GM19438 (cell line): ENCODE measurements around the gene NOXO1.
"Not testable (repeated sequence)": the region's sequence is repeated elsewhere in the genome, so short reads cannot be mapped to it uniquely, and the experiment has no call there.

Experiments
- ATAC-seq: cut with Tn5 transposase; IDR thresholded peaks from one replicate; pipeline ENCODE4 v1.9.1; 2021; ENCODE audit warnings: low read depth; ENCODE audit not compliant: unreplicated experiment

The NOXO1 gene

DNA sequence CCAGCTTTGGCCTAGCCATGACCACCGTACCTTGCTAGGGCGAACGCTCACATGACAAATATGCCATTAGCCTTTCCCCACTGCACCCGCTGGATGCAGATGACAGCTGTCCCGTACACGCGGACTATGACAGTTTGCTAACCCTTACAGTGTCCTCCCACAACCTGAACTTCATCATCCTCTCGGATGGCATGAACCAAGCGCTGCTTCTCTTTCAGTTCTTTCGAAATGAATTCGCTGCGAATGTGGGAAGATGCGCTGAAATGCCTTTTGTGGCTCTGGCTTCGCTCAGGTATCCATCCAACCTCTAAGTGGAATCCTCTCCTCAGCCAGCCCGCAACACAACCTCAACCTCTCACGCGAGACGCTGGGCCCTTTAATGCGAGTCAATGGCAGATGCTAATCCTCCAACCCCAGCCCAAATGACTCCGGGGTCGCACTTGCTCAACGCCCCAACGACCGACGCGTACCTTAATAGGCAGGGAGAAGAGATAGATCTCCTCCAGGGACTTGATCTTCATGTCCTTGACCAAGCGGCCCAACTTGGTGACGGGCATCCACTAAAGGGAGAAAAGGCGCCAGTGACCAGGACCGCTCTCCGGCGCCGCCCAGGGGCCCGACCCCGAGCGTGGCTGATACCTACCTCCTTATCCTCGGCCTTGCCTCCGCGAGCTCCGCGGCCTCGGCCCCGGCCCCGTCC, 17.3 kb downstream of the NOXO1 start:
- ATAC-seq = no peak

DNA sequence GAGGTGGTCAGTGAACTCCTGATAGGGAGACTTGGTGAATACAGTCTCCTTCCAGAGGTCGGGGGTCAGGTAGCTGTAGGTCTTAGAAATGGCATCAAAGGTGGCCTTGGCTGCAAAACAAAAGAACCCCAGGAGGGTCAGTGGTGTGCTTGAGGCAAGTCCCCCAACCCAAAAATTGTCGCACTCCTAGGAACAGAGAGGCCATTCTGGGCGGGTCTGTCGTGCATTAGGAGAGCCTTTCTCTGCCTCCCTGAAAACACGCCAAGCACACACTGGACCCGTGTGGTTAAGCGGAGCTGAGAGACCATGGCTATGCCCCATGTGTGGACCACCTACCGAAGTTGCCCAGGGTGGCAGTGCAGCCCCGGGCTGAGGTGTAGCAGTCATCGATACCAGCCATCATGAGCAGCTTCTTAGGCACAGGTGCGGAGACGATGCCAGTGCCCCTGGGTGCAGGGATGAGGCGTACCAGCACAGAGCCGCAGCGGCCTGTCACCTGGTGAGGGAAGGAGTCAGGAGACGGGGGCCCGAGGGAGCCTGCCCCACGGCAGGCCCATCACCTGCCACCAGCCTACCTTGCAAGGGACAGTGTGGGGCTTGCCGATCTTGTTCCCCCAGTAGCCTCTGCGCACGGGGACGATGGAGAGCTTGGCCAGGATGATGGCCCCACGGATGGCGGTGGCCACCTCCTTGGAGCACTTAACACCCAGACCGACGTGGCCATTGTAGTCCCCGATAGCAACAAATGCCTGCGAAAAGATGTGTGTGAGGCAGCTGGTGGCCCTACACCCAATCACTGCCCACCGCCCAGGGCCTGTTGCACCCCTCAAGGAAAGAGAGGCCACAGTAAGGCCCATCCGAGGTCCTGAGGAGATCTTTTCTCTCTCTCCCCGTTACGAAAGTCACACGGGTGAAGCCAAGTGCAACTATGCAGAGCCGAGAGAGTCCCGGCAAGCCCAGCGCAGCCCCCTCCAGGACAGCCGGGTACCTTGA, 18.8 kb downstream of the NOXO1 start:
- not testable (repeated sequence) for ATAC-seq

DNA sequence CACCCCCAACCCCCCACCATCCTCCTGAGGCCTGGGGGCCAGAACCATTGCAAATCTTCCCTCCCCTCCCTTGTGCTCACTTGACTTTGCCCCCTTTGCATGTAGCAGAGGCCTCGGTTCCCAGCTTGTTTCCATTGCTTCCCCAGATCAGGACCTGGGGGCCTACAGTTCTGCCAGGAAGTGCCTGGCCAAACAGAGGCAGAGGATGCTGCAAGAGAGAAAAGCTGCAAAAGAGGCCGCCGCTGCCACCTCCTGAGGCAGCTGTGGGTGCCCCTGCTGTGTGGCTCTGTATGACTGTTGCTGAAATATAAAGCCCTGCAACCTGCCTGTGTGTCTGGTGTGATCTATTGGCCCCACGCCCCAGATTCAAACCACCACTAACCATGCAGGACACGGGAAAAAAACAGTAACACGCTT, 19.6 kb downstream of the NOXO1 start:
- no peak for ATAC-seq

DNA sequence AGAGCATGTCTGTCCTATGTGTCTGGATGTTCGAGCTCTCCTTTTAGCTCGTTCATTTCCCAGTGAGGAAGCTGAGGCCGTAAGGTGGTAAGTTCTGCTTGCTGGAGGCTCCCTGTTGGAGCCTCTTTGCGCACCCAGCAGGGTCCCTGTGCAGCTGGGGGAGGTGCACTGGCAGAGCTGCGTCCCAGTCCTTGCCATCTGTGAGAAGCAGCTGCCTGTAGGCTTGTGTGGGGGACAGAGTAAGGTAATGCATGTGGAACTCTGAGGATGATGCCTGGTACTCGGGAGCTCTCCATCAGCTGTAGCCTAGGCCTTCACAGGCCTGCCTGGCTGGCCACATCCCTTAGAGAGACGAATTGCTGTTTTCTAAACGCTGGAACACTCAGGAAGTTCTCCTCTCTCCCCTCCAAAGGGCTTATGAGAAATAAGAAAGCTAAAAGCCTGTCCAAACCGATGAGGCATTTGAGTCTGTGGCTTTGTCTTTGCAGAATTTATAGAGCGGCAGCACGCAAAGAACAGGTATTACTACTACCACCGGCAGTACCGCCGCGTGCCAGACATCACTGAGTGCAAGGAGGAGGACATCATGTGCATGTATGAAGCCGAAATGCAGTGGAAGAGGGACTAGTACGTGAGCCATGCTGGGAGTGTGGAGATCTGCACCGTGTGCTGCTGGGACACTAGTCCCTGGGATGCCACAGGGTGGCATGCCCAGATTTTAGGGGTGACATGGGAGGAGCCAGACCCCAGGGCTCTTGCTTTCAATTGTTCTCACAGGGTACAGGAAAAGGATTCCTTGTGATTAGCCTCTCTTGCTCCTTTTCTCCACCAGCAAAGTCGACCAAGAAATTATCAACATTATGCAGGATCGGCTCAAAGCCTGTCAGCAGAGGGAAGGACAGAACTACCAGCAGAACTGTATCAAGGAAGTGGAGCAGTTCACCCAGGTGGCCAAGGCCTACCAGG, 20.3 kb downstream of the NOXO1 start:
- no peak for ATAC-seq

DNA sequence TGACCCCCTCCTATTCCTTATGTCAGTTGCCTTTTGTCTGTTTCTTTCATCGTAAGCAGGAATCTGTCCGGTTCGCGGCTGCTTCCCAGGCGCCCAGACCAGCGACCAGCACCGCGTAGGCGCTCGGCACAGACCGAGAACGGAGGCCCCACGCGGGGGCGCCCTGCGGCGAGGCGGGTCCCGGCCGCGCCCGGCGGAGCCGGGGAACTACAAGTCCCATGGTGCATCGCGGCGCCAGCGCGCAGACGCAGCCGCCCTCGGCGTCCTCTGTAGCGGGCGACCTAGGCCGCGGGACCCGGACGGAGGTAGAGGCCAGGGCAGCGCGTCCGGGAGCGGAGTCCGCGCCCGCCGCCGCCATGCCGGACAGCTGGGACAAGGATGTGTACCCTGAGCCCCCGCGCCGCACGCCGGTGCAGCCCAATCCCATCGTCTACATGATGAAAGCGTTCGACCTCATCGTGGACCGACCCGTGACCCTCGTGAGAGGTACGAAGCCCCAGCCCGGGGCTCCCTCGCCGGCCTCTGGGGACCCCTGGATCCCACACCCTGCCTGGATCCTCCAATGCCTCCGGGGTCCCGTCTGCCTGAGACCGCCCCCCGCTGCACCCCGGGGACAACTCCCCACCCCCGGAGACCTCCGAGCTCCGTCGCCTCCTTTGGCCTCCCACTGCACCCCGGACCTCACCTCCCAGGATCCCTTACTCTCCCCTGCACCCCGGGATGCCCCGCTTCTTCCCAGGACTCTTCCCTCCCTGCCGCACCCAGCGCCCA, 21.8 kb downstream of the NOXO1 start, which contains the start of gene NDUFB10:
Gene NDUFB10, plus strand, starts transcription at position 270 of the 771 bp plus-strand sequence. Its CDS starts 87 bp downstream, at position 357.
- ATAC-seq = peak; percentile 66

DNA sequence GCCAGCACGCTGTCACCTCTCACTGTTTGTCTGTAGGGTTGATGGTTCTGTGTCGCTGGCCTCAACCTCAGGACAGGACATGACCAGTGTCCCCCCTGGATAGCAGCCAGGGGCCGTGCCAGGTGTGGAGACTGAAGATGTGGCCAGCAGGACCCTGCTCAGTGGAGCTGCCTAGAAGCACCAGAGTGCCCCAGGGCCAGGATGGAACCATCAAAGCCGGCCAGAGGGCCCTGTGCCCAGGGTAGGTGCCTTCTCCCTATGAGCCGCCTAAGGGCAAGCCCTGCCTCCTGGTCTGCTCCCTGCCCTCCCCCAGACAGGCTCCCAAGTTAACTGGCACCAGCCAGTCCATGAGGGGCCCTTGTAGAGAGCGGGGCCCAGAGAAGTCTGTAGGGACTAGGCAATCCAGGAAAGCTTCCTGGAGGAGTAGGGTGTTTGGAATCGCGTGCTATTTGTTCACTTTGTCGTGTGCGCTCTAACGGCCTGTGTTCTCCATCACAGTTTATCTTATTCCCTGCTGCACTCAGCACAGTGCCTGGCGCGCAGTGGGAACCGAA, 22.5 kb downstream of the NOXO1 start:
- no peak for ATAC-seq

DNA sequence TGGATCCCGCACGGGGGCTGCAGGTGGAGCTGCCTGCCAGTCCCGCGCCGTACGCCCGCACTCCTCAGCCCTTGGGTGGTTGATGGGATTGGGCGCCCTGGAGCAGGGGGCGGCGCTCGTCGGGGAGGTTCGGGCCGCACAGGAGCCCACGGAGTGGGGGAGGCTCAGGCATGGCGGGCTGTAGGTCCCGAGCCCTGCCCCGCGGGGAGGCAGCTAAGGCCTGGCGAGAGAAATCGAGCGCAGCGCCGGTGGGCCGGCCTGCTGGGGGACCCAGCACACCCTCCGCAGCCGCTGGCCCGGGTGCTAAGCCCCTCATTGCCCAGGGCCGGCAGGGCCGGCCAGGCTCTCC, 23.2 kb downstream of the NOXO1 start:
- ATAC-seq = not testable (repeated sequence)

DNA sequence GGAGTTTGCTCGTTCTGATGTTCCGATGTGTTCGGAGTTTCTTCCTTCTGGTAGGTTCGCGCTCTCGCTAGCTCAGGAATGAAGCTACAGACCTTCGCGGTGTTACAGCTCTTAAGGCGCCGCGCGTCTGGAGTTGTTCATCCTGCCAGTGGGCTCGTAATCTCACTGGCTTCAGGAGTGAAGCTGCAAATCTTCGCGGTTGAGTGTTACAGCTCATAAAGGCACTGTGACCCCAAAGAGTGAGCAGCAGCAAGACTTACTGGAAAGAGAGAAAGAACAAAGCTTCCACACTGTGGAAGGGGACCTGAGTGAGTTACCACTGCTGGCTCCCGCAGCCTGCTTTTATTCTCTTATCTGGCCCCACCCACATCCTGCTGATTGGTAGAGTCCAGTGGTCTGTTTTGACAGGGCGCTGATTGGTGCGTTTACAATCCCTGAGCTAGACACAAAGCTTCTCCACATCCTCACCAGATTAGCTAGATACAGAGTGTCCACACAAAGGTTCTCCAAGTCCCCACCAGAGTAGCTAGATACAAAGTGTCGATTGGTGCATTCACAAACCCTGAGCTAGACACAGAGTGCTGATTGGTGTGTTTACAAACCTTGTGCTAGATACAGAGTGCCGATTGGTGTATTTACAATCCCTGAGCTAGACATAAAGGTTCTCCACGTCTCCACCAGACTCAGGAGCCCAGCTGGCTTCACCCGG, 23.7 kb downstream of the NOXO1 start:
- ATAC-seq = not testable (repeated sequence)

DNA sequence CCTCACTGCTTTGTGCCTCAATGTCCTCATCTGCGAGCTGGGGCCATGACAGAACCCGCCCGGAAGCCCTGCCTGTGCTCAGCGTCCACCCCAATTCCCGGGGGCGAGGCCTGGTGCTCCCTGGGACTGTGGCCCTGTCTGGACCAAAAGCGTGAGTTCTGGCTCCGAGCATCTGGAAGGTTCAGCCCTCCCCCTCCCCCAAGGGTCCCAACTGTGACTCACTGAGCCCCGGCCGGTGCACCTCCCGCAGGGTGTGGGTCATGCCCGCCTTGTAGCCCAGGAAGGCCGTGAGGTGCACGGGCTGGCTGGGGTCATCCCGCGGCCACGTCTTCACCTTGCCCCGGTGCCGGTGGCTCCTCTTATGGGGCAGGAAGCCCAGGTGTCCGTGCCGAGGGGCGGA, 27.5 kb downstream of the NOXO1 start:
- ATAC-seq = no peak

DNA sequence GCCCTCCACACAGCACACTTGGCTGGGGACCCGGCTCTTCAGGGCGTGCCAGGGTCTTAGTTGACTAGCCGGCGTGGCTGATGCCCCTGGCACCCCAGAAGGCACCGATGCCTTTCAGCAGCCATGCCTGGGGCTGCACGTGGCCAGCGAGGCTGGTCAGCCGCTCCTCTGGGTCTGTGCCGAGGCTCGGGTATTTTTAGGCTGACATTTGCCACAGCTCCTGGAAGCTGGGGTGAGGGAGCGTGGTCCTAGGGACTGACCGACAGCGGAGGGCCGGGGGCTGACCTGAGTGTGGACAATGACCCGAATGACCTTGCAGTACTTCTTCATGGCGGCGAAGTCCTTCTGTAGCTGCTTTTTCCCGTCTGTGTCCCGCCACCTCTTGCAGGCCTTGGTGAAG, 30.7 kb downstream of the NOXO1 start:
- ATAC-seq = no peak

DNA sequence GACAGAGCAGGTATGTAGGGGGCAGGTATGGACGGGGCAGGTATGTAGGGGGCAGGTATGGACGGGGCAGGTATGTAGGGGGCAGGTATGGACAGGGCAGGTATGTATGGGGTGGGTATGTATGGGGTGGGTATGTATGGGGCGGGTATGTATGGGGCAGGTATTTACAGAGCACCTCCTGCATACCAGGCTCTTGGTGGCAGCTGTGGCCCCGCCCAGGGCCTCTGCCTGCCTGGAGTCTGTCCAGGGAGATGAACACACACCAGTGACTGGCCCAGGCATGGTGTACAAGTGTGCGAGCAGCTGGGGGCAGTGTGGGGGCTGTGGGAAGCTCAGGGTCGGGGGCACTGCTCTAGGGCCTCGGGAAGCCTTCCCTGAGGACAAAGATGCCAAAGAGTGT, 31.2 kb downstream of the NOXO1 start:
- no peak for ATAC-seq

DNA sequence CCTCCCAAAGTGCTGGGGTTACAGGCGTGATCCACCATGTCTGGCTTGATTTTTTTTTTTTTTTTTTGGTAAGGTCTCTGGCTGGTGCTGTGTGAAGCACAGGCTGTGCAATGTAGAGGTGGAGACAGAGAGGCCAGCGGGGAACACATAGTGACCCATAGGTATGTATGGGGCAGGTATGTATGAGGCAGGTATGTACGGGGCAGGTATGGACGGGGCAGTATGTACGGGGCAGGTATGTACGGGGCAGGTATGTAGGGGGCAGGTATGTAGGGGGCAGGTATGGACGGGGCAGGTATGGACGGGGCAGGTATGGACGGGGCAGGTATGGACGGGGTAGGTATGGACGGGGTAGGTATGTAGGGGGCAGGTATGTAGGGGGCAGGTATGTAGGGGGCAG, 31.8 kb downstream of the NOXO1 start:
- ATAC-seq = no peak

DNA sequence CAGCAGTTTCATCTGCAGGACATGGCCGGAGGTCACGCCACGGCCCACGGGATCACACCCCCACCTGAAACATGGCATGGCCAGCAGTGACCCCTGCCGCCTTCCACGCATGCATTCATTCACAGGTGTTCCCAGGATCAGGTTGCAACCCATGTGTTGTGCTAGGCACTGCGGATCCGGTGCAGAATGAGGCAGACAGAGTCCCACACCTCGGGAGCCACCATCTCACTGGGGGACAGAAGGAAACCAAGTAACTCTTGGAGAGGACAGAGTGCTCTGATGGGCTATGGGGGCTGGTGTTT, 33.9 kb downstream of the NOXO1 start:
- no peak for ATAC-seq

DNA sequence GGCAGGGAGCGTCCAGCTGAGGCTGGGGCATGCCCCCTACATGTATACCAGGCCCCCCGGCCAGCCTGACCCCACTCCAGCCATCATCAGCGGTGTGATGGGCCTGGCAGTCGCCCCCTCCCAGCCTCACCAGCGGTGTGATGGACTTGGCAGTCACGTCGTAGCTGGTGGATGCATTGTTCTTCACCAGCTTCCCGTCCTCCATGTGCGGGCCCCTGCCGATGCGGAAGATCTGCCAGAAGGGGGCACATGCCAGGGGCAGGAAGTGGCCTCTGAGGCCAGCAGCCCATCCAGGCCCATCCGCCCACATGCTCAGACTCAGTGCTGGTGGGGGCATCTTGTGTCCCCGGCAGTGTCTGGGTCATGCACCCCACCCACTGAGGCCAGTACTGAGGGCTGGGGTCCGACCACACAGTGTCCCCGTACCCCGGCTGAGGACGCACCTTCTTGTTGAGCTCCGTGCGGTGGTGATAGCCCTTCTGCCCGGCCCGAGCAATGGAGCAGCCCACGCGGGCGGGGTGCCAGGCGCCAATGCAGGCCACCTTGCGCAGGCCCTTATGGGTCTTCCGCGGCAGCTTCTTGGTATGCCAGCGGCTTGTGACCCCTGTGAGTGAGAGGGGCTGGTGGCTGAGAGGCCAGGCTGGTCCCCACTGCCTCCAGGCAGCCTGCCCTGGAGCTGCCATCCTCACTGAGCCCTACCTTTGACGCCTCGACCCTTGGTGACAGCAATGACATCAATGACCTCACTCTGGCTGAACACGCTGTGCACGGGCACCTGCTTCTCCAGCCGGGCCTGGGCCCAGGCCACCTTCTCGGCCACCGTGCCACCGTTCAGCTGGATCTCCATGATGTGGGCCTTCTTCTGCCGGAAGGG, 34.5 kb downstream of the NOXO1 start:
- no peak for ATAC-seq

DNA sequence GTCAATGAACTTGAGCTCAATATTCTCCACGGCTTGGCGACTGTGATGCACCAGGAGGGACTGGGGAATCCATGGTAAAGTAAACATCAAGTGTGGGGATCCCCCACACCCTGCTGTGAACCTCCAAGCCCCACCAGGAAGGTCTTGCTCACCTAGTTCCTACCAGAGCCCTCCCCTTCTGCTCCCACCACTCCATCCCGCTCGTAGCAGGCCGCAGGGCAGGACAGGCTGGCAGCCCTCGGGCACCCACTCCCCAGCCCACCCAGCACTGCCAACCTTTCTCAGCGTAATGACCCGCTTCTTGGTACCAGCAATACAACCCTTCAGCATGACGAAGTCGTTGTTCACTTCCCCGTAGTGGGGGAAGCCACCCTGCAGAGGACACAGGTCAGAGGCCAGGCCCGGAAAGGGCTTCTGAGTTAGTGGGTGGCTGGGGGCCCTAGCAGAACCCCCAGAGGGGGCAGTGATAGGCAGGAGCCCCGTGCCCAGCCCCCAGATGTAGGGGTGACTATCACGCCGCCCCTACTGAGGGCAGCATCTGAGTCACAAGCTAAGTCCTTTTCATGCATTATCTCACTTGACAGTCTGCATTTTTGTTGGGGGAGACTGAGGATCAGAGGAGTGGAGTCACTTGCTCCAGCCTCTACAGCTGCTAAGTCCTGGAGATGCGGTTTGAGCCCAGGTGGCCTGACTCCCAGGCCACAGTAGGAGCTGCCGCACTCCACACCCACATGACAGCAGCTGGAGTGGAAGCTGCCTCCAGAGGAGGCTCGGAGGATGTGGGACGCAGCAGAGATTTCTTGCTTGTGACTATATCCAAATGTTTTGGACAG, 35.5 kb downstream of the NOXO1 start:
- no peak for ATAC-seq

DNA sequence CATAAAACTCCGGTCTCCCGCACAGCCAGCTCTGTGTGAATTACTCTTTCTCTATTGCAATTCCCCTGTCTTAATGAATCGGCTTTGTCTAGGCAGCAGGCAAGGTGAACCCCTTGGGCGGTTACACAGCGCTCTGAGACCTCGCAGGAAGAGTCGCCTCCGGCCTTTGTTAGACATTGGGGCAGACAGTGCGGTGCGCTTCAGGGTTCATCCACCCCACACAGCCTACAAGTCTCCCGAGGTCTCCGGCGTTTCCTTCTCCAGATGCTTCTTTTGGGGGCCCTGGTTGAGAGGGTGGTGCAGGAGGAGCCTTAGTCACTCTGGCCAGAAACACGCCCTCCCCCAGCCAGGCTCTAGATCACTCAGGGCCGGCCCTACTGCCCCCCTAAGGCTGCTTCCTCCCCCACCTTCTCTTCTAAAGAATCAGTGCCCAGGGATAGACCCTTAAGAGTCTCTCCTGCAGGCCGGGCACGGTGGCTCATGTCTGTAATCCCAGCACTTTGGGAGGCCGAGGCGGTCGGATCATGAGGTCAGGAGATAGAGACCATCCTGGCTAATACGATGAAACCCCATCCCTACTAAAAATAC, 36.6 kb downstream of the NOXO1 start:
- no peak for ATAC-seq
